Stimulated activated CD4-positive, alpha-beta T cell treated with anti-CD3 and anti-CD28 coated beads, TNF-alpha, amount 100 ng/mL, for 4 hours (primary cell): ENCODE measurements around the gene ITPR2.
A peak's percentile ranks its signal among the peaks of the same experiment; 100 is the strongest.
"Not testable (repeated sequence)": the region's sequence is repeated elsewhere in the genome, so short reads cannot be mapped to it uniquely, and the experiment has no call there.

Experiments
- DNase-seq, 3 experiments: peaks; one replicate each; pipeline ENCODE4 v3.0.0-alpha.2; 2020; ENCODE audit warnings: low read depth in 3 of 3

The ITPR2 gene

GRCh38 chr12:26832822-26833742 is at the start of gene ITPR2:
Gene ITPR2, minus strand, starts transcription at chr12:26833194. Its CDS starts 413 bp downstream, at chr12:26832781.
- DNase-seq = peak; percentile 84 to 91 (median 87)

- no peak for DNase-seq
Measured at GRCh38 chr12:26880625-26881024, 47.6 kb upstream of the ITPR2 start.

- DNase-seq = no peak
Measured at GRCh38 chr12:26878661-26879119, 45.7 kb upstream of the ITPR2 start.

- no peak for DNase-seq
Measured at GRCh38 chr12:26874501-26875296, 41.7 kb upstream of the ITPR2 start.

GRCh38 chr12:26872625-26873024 is 39.6 kb upstream of the ITPR2 start:
- DNase-seq = no peak

- no peak for DNase-seq
Measured at GRCh38 chr12:26871985-26872384, 39.0 kb upstream of the ITPR2 start.

- no peak for DNase-seq
Measured at GRCh38 chr12:26870491-26871419, 37.8 kb upstream of the ITPR2 start.

- DNase-seq = no peak
Measured at GRCh38 chr12:26869908-26870459, 37.0 kb upstream of the ITPR2 start.

- DNase-seq = no peak
Measured at GRCh38 chr12:26869104-26869494, 36.1 kb upstream of the ITPR2 start.

- DNase-seq = no peak
Measured at GRCh38 chr12:26868447-26869103, 35.6 kb upstream of the ITPR2 start.

- DNase-seq = no peak
Measured at GRCh38 chr12:26867080-26867479, 34.1 kb upstream of the ITPR2 start.

- DNase-seq = no peak
Measured at GRCh38 chr12:26863515-26863914, 30.5 kb upstream of the ITPR2 start.

GRCh38 chr12:26862787-26863186 is 29.8 kb upstream of the ITPR2 start:
- not testable (repeated sequence) for DNase-seq

- no peak for DNase-seq
Measured at GRCh38 chr12:26861690-26862089, 28.7 kb upstream of the ITPR2 start.

- DNase-seq = no peak
Measured at GRCh38 chr12:26857465-26858176, 24.6 kb upstream of the ITPR2 start.

- no peak for DNase-seq
Measured at GRCh38 chr12:26855337-26855736, 22.3 kb upstream of the ITPR2 start.

GRCh38 chr12:26854031-26854390 is 21.0 kb upstream of the ITPR2 start:
- DNase-seq = no peak

GRCh38 chr12:26853303-26854030 is 20.5 kb upstream of the ITPR2 start:
- DNase-seq = peak; percentile 27 to 48 (median 43)
